GM19025 (cell line): ENCODE measurements around the gene MTO1.
"Not testable (repeated sequence)": the region's sequence is repeated elsewhere in the genome, so short reads cannot be mapped to it uniquely, and the experiment has no call there.

Experiments used
- ATAC-seq: cut with Tn5 transposase; IDR thresholded peaks from one replicate; pipeline ENCODE4 v1.9.1; 2021; ENCODE audit warnings: mild to moderate bottlenecking, low read depth, moderate library complexity; ENCODE audit not compliant: unreplicated experiment

MTO1 gene

GRCh38 chr6:73503027-73503772, 41.7 kb downstream of the MTO1 start:
- ATAC-seq, result no peak

- no peak for ATAC-seq
These were observed 42.6 kb downstream of the MTO1 start for GRCh38 chr6:73504160-73504559.

- no peak for ATAC-seq
These were observed 43.6 kb downstream of the MTO1 start for GRCh38 chr6:73505142-73505541.

- ATAC-seq, result not testable (repeated sequence)
These were observed 44.2 kb downstream of the MTO1 start for GRCh38 chr6:73505705-73506104.

GRCh38 chr6:73506246-73506645, 44.7 kb downstream of the MTO1 start:
- ATAC-seq, result no peak

- ATAC-seq, result no peak
These were observed 47.2 kb downstream of the MTO1 start for GRCh38 chr6:73508776-73509175.

GRCh38 chr6:73509851-73510250, 48.3 kb downstream of the MTO1 start:
- ATAC-seq, result no peak

GRCh38 chr6:73511796-73512195, 50.3 kb downstream of the MTO1 start:
- ATAC-seq, result no peak

GRCh38 chr6:73513496-73513854, 51.9 kb downstream of the MTO1 start:
- no peak for ATAC-seq

GRCh38 chr6:73514746-73515110, 53.2 kb downstream of the MTO1 start:
- ATAC-seq, result no peak

- peak; percentile 26 for ATAC-seq
These were observed 53.7 kb downstream of the MTO1 start for GRCh38 chr6:73515204-73515655.

GRCh38 chr6:73516514-73517489, 55.3 kb downstream of the MTO1 start:
- ATAC-seq, result no peak

- not testable (repeated sequence) for ATAC-seq
These were observed 56.8 kb downstream of the MTO1 start for GRCh38 chr6:73518100-73518981.

- not testable (repeated sequence) for ATAC-seq
These were observed 57.7 kb downstream of the MTO1 start for GRCh38 chr6:73518982-73519881.

- ATAC-seq, result no peak
These were observed 58.6 kb downstream of the MTO1 start for GRCh38 chr6:73519926-73520687.

GRCh38 chr6:73520688-73521350, 59.3 kb downstream of the MTO1 start, which contains the start of gene EEF1A1:
Gene EEF1A1 (minus strand): TSS chr6:73521032. CDS start chr6:73520026, 1,006 bp downstream.
- ATAC-seq, result peak; percentile 53

GRCh38 chr6:73521351-73521985, 59.9 kb downstream of the MTO1 start:
- peak; percentile 30 for ATAC-seq
